Measurements from ENCODE around the gene GRAMD1A.
A peak's percentile ranks its signal among the peaks of the same experiment; 100 is the strongest.

Gene GRAMD1A

DNA sequence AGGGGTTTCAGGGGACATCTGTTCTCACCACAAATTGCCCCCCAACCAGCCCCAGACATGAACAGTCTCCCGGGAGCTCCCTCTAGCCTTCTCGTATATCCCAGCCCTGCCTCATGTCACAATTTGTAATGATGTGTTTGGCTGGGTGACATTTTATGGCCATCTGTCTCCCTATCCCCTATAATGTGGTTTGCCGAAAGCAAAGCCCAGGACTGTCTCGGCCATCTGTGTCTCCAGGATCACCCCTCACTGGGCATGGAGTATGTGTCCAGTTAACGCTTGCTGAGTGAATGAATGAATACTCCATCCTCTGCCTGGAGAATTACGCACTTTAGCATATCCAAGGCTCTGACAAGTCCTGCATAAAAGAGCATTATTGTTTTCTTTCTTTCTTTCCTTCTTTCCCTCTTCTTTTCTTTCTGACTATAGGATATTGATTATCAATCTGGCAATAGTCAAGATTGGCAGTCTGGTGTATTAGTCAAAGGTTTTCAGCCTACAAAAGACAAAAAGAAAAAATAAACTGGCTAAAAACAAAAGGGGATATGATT, 56.5 kb downstream of the GRAMD1A start:
- no peak for DNase-seq

DNA sequence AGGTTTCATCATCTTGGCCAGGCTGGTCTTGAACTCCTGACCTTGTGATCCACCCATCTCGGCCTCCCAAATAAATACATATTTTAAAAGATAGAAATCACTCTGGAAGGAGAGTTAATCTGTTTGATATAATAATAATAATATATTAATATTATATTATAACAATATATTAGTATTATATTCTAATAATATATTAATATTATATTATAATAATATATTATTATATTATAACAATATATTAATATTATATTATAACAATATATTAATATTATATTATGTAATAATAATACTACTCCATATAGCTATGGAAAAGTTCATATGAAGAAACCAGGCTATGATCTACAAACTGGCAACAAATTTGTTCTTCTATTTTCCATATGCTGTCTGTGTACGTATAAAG, 58.2 kb downstream of the GRAMD1A start:
- DNase-seq = no peak

- no peak for DNase-seq
Observed at GRCh38 chr19:35059006-35059798, 59.1 kb downstream of the GRAMD1A start.

GRCh38 chr19:35059799-35060091, 59.6 kb downstream of the GRAMD1A start:
- no peak for DNase-seq

GRCh38 chr19:35060160-35060855, 60.2 kb downstream of the GRAMD1A start:
- no peak for DNase-seq

GRCh38 chr19:35061583-35062373, 61.7 kb downstream of the GRAMD1A start:
- DNase-seq = no peak

DNA sequence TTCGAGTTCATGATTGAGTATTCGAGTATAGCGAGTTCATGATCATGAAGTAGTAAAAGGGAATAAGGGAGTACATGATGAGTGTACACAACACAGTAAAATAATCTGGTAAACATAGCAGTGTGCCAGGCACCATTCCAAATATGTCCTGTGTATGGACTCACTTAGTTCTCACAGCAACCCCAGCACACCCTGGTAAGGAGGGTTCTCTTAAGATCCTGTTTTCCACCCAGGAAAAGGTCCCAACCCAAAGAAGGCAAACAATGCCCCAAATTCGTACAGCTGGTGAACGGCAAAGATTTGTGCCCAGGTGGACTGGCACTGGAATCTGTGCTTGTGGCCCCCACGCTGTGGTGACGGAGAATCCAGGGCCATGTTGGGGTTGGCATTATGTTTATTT, 62.8 kb downstream of the GRAMD1A start:
- DNase-seq = no peak

DNA sequence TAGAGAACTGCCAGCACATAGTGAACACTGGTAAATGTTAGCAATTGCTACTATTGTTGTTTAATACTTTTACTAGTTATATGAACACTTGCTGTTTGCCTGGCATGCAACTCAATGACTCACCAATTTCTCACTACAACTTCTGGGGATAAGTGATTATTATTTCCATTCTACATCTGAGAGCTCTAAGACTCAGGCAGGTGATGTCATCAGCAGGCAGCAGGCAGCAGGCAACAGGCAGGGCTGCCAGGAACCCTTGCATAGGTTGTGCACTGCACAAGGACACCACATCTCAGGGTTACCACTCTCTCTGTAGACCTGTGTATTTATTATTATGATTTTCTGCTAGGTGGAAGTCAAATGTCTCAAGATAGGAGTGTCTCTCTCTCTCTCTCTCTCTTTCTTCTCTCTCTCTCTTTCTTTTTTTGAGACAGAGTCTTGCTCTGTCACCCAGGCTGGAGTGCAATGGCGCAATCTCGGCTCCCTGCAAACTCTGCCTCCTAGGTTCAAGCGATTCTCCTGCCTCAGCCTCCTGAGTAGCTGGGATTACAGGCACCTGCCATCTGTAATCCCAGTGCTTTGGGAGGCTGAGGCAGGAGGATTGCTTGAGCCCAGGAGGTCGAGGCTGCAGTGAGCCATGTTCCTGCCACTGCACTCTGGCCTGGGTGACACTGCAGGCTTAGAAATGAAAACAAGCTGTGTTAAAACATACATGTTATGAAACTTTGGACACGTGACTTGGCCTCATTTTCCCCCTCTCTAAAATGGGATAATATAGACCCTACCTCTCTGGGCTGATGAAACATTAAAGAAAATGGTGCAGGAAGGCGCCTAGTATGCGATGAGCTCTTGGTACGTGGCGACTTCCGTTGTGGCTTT, 64.1 kb downstream of the GRAMD1A start:
- DNase-seq = no peak

- no peak for DNase-seq
Observed at GRCh38 chr19:35065574-35065973, 65.5 kb downstream of the GRAMD1A start.

DNA sequence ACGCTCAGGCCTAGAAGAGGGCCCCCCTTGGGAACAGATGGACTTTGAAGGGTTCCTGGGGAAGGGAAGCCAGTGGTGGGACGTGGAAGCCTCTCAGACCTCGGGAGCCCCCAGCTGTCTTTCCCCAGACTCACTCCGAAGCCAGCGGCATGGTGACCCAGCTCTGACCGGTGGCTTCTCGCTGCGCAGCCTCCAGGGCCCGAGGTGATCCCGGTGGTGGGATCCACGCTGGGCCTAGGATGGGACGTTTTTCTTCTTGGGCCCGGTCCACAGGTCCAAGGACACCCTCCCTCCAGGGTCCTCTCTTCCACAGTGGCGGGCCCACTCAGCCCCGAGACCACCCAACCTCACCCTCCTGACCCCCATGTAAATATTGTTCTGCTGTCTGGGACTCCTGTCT, 66.0 kb downstream of the GRAMD1A start:
- no peak for DNase-seq

- DNase-seq = peak; percentile 94 to 95
Observed at GRCh38 chr19:35066691-35067563, 66.8 kb downstream of the GRAMD1A start.

GRCh38 chr19:35068941-35069634, 69.0 kb downstream of the GRAMD1A start:
- no peak for DNase-seq

GRCh38 chr19:35069696-35070095, 69.6 kb downstream of the GRAMD1A start:
- no peak for DNase-seq

GRCh38 chr19:35070471-35070870, 70.3 kb downstream of the GRAMD1A start:
- DNase-seq = no peak

DNA sequence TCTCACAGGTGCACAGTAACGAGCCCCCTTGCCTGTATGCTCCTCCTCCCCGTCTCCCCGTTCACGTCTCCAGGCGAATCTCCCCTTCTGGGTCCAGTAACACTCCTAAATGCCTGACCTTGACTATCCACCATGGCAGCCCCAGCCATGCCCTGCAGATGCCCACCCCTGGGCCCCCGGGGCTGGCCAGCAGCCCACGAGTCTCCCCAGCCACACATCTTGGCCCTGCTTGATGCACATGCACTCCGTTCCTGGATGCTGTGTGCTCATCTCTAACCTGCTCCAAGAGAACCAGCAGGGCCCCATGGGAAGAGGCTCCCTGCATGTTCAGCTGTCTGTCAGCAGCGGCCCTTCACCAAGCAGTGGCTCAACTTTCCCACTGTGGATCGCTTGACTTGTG, 73.4 kb downstream of the GRAMD1A start:
- DNase-seq = no peak

- no peak for DNase-seq
Observed at GRCh38 chr19:35073941-35074340, 73.8 kb downstream of the GRAMD1A start.

DNA sequence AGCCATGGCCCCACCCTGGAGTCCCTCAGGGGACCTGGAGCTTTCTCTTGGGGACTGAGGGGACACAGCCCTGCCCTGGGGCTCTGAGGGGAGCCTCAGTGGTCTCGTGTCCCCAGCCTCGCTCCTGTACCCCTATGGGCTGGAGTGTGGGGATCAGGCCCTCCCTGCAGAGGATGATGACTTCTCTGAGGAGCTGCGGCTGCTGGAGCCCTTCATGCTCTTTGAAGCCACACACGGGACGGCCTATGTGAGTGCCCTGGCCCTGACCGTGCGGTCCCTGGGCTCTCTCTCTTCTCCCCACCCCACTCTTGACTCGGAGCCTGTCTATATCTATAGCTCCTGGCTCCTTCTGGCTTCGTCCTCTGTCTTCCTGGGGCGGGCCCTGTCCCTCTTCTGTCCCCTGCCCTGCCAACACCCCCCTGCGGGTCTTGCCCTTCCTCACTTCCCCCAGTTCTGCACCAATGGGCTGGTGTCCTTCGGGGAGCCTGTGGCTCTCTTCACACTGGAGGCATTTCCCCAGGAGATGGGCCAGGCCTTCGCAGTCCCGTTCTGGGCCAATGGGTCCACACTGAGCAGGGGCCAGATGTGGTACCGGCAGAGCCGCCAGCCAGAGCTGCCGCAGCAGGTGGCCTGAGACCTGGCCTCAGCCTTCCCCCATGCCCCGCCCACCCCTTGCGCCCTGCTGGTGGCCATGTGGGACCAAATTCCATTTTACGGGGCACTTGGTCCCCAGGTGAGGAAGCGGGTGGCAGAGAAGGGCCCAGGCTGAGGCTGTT, 74.5 kb downstream of the GRAMD1A start:
- DNase-seq = no peak

- no peak for DNase-seq
Observed at GRCh38 chr19:35075202-35076025, 75.3 kb downstream of the GRAMD1A start.

GRCh38 chr19:35076026-35076370, 75.9 kb downstream of the GRAMD1A start:
- no peak for DNase-seq

All from stimulated activated CD4-positive, alpha-beta T cell treated with anti-CD3 and anti-CD28 coated beads, Interleukin-2, amount 100 ng/mL, for 48 hours (primary cell).